HG03575 (cell line): ENCODE data around the gene TPST2.

Experiments used
- ATAC-seq: cut with Tn5 transposase; IDR thresholded peaks from one replicate; pipeline ENCODE4 v1.9.1; 2021; ENCODE audit not compliant: unreplicated experiment, insufficient number of reproducible peaks, low FRiP score; ENCODE audit errors: extremely low read depth

The TPST2 gene

DNA sequence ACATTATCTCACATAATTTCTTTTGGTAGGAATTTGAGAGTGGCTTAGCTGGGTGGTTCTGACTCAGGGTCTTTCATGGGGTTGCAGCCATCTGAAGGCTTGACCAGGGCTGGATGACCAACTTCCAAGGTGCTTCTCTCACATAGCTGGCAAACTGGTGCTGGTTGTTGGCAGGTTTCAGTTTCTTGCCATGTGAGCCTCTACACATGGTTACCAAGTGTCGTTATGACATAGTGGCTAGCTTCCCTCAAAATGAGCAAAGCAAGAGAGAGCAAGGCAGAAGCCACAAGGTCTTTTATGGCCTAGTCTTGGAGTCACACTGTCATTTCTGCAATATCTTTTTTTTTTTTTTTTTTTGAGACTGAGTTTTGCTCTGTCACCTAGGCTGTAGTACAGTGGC is 73.4 kb downstream of the TPST2 start:
- no peak for ATAC-seq

GRCh38 chr22:26515931-26516330 is 74.0 kb downstream of the TPST2 start:
- no peak for ATAC-seq

DNA sequence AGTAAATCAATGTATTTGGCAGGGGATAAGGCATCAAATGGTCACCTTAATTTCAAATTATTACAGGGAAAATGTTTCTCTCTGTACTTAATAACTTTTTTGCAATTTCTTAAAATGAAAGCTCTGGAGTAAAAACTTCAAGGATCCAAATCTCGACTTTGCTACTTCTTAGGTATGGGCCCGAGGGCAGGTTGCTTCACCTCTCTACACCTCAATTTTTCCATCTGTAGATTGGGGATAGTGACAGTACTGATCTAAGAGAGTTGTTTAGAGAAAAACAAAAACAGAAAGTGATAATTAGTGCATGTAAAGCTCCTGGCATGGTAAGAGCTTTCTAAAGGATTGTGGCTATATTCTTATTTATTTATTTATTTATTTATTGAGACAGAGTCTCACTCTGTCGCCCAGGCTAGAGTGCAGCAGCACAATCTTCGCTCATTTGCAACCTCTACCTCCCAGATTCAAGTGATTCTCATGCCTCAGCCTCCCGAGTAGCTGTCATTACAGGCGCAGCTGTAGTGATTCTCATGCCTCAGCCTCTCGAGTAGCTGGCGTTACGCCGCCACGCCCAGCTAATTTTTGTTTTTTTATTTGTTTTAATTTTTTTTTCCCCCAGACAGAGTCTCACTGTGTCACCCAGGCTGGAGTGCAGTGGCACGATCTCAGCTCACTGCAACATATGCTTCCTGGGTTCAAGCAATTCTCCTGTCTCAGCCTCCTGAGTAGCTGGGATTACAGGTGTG is 75.3 kb downstream of the TPST2 start:
- ATAC-seq, result no peak

DNA sequence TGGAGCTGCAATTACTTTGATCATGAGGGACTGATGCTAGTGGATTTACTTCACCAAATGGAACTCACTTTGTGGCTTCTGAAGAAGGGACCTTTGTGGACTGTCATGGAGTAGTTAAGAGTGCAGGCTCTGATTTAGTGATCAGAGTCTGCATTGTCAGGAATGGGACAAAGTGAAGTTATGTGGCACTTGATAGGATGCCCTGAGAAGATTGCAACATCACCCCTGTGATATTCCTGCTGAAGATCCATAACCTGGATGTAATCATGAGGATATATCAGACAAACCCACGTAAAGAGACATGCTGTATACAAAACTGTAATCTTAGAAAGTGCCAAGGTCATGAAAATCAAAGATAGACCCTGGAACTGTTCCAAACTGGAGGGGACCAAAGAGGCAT is 76.1 kb downstream of the TPST2 start:
- no peak for ATAC-seq

DNA sequence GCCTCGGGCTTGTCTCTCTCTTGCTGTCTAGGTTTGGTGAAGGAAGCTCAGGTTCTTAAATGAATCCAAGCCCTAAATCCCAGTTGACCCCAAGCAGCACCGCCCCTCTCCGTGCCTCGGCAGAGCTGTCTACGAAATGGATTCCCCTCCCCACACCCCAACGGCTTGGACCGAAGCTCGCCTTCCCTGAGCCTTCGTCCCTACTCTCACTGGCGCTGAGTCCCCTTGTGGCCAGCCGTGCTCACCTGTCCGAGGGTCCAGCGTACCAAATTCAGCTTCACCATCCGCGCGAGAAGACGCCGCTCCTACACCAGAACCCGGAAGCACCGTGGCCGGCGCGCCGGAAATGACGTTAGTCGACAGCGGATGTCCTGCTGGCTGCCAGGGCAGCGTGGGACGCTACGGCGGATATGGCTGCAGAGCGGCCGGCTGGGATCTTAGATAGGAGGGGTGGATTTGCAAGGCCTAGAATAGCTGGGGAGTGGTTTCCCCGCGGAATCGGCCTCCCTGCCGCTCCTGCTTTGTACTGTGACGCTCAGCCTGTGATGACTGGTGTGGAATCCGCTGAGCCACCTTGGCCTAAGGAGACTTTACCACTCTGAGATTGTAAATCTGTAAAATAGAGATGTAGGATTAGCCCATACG is 77.7 kb downstream of the TPST2 start, which contains the start of gene TFIP11:
Gene TFIP11 (minus strand): TSS at position 325 of the 645 bp plus-strand sequence. CDS start 2,201 bp downstream, outside the sequence.
- ATAC-seq, result peak; percentile 61

GRCh38 chr22:26508148-26508547 is 81.8 kb downstream of the TPST2 start:
- no peak for ATAC-seq

DNA sequence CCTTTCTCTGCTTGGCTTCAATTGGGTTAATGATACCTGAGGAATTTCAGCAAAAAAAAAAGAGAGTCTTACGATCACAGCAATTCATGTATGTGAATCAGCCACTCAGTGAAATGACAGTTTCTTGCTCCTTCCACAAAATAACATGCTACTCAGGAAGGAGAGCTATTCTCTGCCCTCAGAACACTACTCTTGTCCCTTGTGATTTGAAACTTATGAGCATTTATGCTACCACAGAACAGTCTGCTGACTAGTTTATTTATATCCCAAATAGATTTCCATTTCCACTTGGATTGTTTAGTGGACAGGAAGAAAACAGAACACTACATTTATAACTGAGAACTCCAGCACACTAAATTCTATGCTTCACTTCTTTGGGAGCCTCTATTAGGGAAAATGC is 86.2 kb downstream of the TPST2 start:
- ATAC-seq, result no peak

DNA sequence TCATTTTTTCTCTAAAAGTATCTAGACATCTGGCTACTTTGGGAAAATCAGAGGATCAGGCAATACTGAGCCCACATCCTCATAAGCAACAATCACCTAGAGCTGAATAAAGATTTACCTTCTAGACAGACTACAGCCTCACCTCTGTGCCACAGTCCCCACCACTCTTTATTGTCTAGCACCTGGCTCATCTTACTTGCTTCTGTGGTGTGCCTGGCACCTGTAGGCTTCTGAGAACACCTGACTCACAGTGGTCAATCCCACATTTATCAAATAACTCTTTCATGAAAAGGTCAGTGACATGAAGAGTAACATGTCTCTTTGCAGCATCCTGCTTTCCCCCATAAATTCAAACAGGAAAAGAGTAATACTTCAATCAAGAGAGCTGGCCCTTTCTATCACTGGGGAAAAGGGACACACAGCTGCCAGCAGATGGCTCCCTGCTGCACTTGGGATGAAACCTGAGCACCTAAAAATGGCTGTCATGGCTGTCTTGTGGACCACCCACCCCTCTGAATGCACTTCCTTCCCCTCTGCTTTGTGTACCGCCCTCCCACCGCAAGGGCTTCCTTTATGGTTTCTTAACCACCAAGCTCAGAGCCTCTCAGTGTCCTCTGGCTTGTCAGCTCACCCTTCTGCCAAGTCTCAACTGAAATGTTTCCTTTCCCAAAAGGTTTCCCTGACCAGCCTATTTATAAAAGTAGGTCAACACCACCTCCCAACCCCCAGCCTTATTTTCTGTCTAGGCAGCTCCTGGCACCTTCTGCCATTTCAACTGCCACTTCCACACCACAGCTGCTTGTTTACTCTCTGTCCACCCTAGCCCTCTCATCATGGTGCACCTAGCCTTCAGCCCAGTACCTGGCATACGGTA is 87.0 kb downstream of the TPST2 start:
- ATAC-seq, result no peak

GRCh38 chr22:26501996-26502395 is 87.9 kb downstream of the TPST2 start:
- ATAC-seq, result no peak

GRCh38 chr22:26499188-26499703 is 90.7 kb downstream of the TPST2 start:
- no peak for ATAC-seq

GRCh38 chr22:26496456-26496855 is 93.5 kb downstream of the TPST2 start:
- ATAC-seq, result no peak

- no peak for ATAC-seq
Measured at GRCh38 chr22:26494506-26494905, 95.4 kb downstream of the TPST2 start.

GRCh38 chr22:26492220-26492619 is 97.7 kb downstream of the TPST2 start:
- ATAC-seq, result no peak

DNA sequence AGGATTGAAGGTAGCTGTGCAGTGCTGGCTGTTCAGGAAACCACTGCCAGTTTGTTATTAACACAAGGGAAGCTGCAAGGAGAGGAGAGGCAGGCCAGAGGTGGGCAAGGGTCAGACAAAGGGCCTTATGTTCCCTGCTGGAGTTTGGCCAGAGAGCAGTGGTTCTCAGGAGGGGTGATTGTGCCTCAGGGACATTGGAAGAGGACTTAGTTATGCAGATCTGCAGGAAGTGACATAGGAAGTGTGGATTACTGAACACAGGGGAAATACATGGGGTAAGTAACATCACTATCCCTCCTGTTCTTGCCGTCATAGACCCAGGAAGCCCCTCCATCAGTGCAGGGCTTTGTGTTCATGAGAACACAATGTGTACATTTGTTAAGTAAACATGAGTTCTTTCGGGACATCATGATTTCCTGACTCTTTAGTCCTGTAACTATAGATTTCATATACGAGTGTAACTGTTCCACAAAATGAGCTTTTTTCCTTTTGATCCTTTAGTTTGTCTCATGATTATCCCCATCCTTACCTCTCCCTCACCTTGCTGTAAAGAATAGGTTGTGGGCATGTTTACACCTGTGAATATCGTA is 100.4 kb downstream of the TPST2 start:
- ATAC-seq, result no peak

DNA sequence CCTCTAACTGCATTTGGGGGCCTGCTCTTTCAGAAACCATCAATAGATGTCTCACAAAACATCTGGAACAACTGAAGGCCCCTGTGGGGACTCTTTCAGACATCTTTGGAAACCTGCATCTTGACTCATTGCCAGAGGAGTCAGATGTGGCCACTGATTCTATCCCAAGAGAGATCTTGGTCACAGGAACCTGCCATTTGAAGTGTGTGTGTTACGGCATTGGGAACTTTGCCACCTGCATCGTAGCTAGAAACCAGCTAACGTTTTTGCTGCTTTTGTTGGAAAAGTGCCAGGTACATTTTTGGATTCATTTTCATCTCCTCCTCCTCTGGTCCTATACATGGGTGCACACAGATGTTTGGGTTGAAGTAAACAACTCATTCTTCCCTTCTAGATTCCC is 101.9 kb downstream of the TPST2 start:
- ATAC-seq, result no peak

GRCh38 chr22:26486394-26486793 is 103.5 kb downstream of the TPST2 start:
- no peak for ATAC-seq

DNA sequence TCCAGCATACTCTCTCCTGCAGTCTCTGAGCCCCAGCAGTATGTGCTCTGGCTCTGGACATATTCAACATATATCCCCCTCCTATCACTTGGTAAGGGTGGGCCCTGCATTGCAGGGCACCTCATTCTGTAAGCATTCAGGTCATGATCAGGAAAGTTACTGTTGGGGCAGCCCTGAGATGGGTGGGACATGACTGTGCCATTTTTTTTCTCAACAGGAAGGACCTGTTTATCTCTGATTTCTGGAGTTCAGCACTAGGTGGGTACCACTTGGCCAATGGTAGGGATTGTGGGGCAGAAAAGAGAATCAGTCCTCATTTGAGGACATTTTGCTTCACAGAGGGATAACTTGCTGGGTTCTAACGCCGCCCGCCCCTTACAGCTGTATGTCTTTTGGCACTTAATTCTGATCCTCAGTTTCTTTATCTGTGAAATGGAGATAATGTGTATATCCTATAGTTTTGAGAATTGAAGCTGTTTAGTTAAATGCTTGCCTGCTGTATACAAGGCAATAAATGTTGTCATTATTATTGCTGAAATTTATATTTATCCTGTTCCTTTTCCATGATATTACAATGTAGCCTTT is 104.0 kb downstream of the TPST2 start:
- ATAC-seq, result no peak

- ATAC-seq, result no peak
Measured at GRCh38 chr22:26485013-26485412, 104.9 kb downstream of the TPST2 start.

GRCh38 chr22:26484360-26484706 is 105.6 kb downstream of the TPST2 start:
- no peak for ATAC-seq
